HepG2 (cell line): Measurements from ENCODE around the gene RNF38. TPM values are rescaled to one million over a fixed set of nuclear protein-coding genes. Genes with fewer than 3 reads are reported as not detected.

Experiments
- ATM ChIP-seq: fragments of 450-650 bp; IDR thresholded peaks from 2 replicates; pipeline ENCODE4 v1.7.1; 2017; ENCODE audit warnings: mild to moderate bottlenecking, borderline replicate concordance
- CREM ChIP-seq, 2 experiments: sonication (generic) in 1 of 2; formaldehyde crosslinking in 1 of 2; IDR thresholded peaks; 2 replicates each; pipeline versions ENCODE4 v1.4.0 to v1.6.1; 2016 to 2020; ENCODE audit warnings: antibody characterized with exemption in 1 of 2, mild to moderate bottlenecking in 1 of 2, missing genetic modification reagents in 1 of 2
- EEA1 ChIP-seq: sonication (generic); formaldehyde crosslinking; IDR thresholded peaks from 2 replicates; pipeline ENCODE4 v1.5.1; 2020; ENCODE audit warnings: mild to moderate bottlenecking, missing genetic modification reagents, borderline replicate concordance
- FOXJ3 ChIP-seq: sonication (generic); formaldehyde crosslinking; IDR thresholded peaks from 2 replicates; pipeline ENCODE4 v1.4.0; 2020; ENCODE audit warnings: missing genetic modification reagents, mild to moderate bottlenecking, borderline replicate concordance
- MED8 ChIP-seq: sonication (generic); formaldehyde crosslinking; IDR thresholded peaks from 2 replicates; pipeline ENCODE4 v1.8.1; 2023; ENCODE audit warnings: mild to moderate bottlenecking, missing genetic modification reagents; ENCODE audit not compliant: insufficient replicate concordance
- NFYC ChIP-seq: IDR thresholded peaks from 2 replicates; pipeline ENCODE4 v1.6.1; 2016; ENCODE audit warnings: missing genetic modification reagents, missing compliant biosample characterization
- SATB2 ChIP-seq: sonication (generic); formaldehyde crosslinking; IDR thresholded peaks from 2 replicates; pipeline ENCODE4 v1.5.0; 2020; ENCODE audit warnings: missing genetic modification reagents
- TBX2 ChIP-seq: sonication (generic); formaldehyde crosslinking; IDR thresholded peaks from 2 replicates; pipeline ENCODE4 v1.5.0; 2020; ENCODE audit warnings: missing genetic modification reagents, mild to moderate bottlenecking, borderline replicate concordance
- ZMYM3 ChIP-seq: sonication (generic); formaldehyde crosslinking; IDR thresholded peaks from 2 replicates; pipeline ENCODE4 v1.5.1; 2020; ENCODE audit warnings: mild to moderate bottlenecking, missing genetic modification reagents
- ZMYM4 ChIP-seq: sonication (generic); formaldehyde crosslinking; IDR thresholded peaks from 2 replicates; pipeline ENCODE4 v1.8.1; 2023; ENCODE audit warnings: mild to moderate bottlenecking, missing genetic modification reagents
- ZNF331 ChIP-seq: sonication (generic); formaldehyde crosslinking; IDR thresholded peaks from 2 replicates; pipeline ENCODE4 v1.4.0; 2020; ENCODE audit warnings: missing genetic modification reagents
- ZNF367 ChIP-seq: sonication (generic); formaldehyde crosslinking; IDR thresholded peaks from 2 replicates; pipeline ENCODE4 v1.4.0; 2020; ENCODE audit warnings: missing genetic modification reagents, borderline replicate concordance
- ZNF577 ChIP-seq: sonication (generic); formaldehyde crosslinking; IDR thresholded peaks from 2 replicates; pipeline ENCODE4 v1.4.0; 2020; ENCODE audit warnings: mild to moderate bottlenecking, low read depth, missing genetic modification reagents, borderline replicate concordance
- ZNF644 ChIP-seq: IDR thresholded peaks from 2 replicates; pipeline ENCODE4 v1.6.1; 2016; ENCODE audit warnings: low read depth
- ZSCAN22 ChIP-seq: sonication (generic); formaldehyde crosslinking; IDR thresholded peaks from 2 replicates; pipeline ENCODE4 v1.4.0; 2020; ENCODE audit warnings: mild to moderate bottlenecking, missing genetic modification reagents
- polyA plus RNA-seq, 8 experiments: library from polyadenylated mRNA; depleted of rRNA in 3 of 8; stranded (reverse) in 7 of 8; unstranded in 1 of 8; fragments of >200 nt; fragmentation: Illumina TruSeq in 4 of 8; extraction: Trizol in 4 of 8; gene quantifications; 2 replicates each; pipeline versions ENCODE4 v1.2.1 to v1.2.3, GENCODE V29; 2011 to 2016; ENCODE audit warnings: low read depth in 4 of 8, missing spikeins in 1 of 8, mixed read lengths in 1 of 8; ENCODE audit not compliant: insufficient read depth in 1 of 8
- total RNA-seq, 5 experiments: library from RNA; depleted of rRNA; stranded (reverse); fragments of >200 nt; fragmentation: Illumina TruSeq; extraction: Trizol; gene quantifications; 2 replicates each; pipeline ENCODE4 v1.2.3, GENCODE V29; 2016; ENCODE audit warnings: low read depth in 1 of 5
- TF ChIP-seq, protein P1 (sequence below): sonication (generic); formaldehyde crosslinking; IDR thresholded peaks from 2 replicates; pipeline ENCODE4 v1.9.0; 2022; ENCODE audit warnings: low read depth, missing genetic modification reagents
- TF ChIP-seq, protein P2 (sequence below): IDR thresholded peaks from 2 replicates; pipeline ENCODE4 v1.6.1; 2012; ENCODE audit warnings: inconsistent platforms
- TF ChIP-seq, protein P3 (sequence below): fragments of 450-650 bp; IDR thresholded peaks from 2 replicates; pipeline ENCODE4 v1.6.1; 2017
- TF ChIP-seq, protein P4 (sequence below): sonication (generic); formaldehyde crosslinking; IDR thresholded peaks from 2 replicates; pipeline ENCODE4 v1.8.1; 2022; ENCODE audit warnings: low read depth, mild to moderate bottlenecking, missing genetic modification reagents
- TF ChIP-seq, protein P5 (sequence below): IDR thresholded peaks from 2 replicates; pipeline ENCODE4 v1.6.1; 2012; ENCODE audit warnings: low read depth, low read length, improper control_type of control experiment
- TF ChIP-seq, protein P6 (sequence below): sonication (generic); formaldehyde crosslinking; IDR thresholded peaks from 2 replicates; pipeline ENCODE4 v1.4.0; 2020; ENCODE audit warnings: missing genetic modification reagents

RNF38 gene
- total and polyA plus RNA-seq, 2 of the 13 experiments (the other 11 are each of a cell fraction or from before 2014, with no cell fraction given) = 9.1 to 32.1 TPM

DNA sequence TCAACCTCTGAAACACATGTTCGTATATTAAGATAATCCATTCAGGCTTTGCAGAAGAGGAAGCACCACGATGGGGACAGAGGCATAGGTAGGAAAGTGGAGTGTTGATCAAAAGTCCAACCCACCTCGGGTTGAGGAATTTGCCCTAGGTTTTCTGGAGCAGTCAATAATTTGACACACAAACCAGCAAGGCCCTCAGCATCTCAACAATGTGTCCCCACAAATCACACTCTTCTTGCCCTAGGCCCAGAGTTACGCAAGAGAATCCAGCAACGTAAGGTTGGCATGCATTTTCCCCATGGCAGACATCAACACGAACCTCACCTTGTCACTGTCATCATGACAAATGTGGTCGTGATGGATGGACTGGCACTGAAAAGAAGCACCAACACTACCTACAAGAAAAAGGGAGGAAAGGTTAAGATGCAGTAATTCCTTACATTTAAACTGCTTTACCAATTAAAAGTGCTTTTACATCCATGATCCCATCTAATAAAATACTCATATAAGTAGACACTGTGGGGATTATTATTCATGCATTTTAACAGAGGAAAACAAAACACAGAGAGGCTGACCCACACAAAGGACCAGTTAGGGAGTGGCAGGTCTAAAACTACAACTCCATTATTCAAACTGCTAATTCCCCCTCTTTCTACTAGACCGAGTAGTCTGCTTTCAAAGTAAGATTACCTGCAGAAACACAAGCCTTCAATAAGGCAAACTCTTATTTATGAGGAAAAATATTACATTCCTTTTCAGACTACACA lies 24.4 kb upstream of the RNF38 start (continued):
- TF ChIP-seq, protein P1, sequence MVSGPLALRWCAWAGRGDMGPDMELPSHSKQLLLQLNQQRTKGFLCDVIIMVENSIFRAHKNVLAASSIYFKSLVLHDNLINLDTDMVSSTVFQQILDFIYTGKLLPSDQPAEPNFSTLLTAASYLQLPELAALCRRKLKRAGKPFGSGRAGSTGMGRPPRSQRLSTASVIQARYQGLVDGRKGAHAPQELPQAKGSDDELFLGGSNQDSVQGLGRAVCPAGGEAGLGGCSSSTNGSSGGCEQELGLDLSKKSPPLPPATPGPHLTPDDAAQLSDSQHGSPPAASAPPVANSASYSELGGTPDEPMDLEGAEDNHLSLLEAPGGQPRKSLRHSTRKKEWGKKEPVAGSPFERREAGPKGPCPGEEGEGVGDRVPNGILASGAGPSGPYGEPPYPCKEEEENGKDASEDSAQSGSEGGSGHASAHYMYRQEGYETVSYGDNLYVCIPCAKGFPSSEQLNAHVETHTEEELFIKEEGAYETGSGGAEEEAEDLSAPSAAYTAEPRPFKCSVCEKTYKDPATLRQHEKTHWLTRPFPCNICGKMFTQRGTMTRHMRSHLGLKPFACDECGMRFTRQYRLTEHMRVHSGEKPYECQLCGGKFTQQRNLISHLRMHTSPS = 0 out of 2 replicates have a peak, but pooled peaks have one; percentile 54
- TF ChIP-seq ZNF644 (CRISPR knock-in tag) = peak; percentile 65; the same call in 1 of the 2 replicates
- TF ChIP-seq SATB2 (CRISPR knock-in tag) = no peak
- TF ChIP-seq, protein P2, sequence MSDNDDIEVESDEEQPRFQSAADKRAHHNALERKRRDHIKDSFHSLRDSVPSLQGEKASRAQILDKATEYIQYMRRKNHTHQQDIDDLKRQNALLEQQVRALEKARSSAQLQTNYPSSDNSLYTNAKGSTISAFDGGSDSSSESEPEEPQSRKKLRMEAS = peak; percentile 44; the same call in 1 of the 2 replicates
- TF ChIP-seq, protein P3, sequence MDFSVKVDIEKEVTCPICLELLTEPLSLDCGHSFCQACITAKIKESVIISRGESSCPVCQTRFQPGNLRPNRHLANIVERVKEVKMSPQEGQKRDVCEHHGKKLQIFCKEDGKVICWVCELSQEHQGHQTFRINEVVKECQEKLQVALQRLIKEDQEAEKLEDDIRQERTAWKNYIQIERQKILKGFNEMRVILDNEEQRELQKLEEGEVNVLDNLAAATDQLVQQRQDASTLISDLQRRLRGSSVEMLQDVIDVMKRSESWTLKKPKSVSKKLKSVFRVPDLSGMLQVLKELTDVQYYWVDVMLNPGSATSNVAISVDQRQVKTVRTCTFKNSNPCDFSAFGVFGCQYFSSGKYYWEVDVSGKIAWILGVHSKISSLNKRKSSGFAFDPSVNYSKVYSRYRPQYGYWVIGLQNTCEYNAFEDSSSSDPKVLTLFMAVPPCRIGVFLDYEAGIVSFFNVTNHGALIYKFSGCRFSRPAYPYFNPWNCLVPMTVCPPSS = no peak
- TF ChIP-seq ZNF367 = no peak
- TF ChIP-seq FOXJ3 (CRISPR knock-in tag) = 0 out of 2 replicates have a peak, but pooled peaks have one; percentile 41
- TF ChIP-seq ZMYM3 (CRISPR knock-in tag) = peak; percentile 46; the same call in 1 of the 2 replicates
- TF ChIP-seq CREM (IDR thresholded peaks at IDR 0.05) = no peak
- no peak for TF ChIP-seq CREM (CRISPR knock-in tag; IDR thresholded peaks at IDR 0.05)
- TF ChIP-seq TBX2 (CRISPR knock-in tag) = 0 out of 2 replicates have a peak, but pooled peaks have one; percentile 24
- TF ChIP-seq, protein P4, sequence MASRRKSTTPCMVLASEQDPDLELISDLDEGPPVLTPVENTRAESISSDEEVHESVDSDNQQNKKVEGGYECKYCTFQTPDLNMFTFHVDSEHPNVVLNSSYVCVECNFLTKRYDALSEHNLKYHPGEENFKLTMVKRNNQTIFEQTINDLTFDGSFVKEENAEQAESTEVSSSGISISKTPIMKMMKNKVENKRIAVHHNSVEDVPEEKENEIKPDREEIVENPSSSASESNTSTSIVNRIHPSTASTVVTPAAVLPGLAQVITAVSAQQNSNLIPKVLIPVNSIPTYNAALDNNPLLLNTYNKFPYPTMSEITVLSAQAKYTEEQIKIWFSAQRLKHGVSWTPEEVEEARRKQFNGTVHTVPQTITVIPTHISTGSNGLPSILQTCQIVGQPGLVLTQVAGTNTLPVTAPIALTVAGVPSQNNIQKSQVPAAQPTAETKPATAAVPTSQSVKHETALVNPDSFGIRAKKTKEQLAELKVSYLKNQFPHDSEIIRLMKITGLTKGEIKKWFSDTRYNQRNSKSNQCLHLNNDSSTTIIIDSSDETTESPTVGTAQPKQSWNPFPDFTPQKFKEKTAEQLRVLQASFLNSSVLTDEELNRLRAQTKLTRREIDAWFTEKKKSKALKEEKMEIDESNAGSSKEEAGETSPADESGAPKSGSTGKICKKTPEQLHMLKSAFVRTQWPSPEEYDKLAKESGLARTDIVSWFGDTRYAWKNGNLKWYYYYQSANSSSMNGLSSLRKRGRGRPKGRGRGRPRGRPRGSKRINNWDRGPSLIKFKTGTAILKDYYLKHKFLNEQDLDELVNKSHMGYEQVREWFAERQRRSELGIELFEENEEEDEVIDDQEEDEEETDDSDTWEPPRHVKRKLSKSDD (CRISPR knock-in tag) = no peak
- TF ChIP-seq, protein P5, sequence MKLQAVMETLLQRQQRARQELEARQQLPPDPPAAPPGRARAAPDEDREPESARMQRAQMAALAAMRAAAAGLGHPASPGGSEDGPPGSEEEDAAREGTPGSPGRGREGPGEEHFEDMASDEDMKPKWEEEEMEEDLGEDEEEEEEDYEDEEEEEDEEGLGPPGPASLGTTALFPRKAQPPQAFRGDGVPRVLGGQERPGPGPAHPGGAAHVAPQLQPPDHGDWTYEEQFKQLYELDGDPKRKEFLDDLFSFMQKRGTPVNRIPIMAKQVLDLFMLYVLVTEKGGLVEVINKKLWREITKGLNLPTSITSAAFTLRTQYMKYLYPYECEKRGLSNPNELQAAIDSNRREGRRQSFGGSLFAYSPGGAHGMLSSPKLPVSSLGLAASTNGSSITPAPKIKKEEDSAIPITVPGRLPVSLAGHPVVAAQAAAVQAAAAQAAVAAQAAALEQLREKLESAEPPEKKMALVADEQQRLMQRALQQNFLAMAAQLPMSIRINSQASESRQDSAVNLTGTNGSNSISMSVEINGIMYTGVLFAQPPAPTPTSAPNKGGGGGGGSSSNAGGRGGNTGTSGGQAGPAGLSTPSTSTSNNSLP = no peak
- TF ChIP-seq ZMYM4 (CRISPR knock-in tag) = peak; percentile 61
- no peak for TF ChIP-seq EEA1 (CRISPR knock-in tag)
- 0 out of 2 replicates have a peak, but pooled peaks have one; percentile 50 for TF ChIP-seq ZNF331 (CRISPR knock-in tag)
- no peak for TF ChIP-seq ZSCAN22
- TF ChIP-seq, protein P6, sequence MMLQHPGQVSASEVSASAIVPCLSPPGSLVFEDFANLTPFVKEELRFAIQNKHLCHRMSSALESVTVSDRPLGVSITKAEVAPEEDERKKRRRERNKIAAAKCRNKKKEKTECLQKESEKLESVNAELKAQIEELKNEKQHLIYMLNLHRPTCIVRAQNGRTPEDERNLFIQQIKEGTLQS (CRISPR knock-in tag) = no peak
- no peak for TF ChIP-seq ATM
- TF ChIP-seq NFYC (CRISPR knock-in tag) = no peak
- no peak for TF ChIP-seq MED8 (CRISPR knock-in tag)
- no peak for TF ChIP-seq ZNF577 (CRISPR knock-in tag)
